ENCODE measurements around the gene DCTN4.

DCTN4 gene

DNA sequence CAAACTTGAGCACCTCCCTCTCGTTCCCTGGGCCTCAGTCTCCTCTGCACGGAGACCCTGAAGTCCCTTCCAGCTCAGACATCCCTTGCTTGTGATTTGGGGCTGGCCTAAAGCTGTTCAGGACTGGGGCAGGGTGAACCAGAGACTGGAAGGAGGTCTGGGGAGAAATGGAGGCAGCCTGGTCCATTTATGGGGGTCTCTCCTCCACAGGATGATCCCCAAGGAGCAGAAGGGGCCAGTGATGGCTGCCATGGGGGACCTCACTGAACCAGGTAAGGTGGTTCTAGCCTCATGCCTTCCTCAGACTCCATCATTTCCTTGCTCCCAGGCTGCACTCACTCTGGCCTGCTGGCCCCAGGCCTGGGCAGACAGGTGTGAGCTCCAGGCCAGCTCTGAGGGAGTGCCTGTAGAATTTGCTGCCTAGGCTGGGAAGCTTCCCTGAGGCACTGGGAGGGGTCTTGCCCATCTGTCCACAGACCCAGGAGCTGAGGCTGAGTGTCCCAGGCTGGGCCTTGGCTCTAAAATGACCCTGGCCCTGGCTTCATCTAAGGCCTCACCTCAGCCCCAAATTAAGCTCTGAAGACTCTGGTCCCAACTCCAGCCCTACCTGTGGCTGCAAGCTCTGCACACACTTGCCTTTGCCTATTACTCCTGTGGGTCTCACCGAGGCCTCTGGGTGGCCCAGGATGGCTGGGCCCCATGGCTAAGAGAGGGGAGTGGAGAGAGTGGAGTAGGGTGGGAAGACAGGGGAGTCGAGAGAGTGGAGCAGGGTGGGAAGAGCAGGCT is 95.9 kb downstream of the DCTN4 start:
- DNase-seq, result no peak

DNA sequence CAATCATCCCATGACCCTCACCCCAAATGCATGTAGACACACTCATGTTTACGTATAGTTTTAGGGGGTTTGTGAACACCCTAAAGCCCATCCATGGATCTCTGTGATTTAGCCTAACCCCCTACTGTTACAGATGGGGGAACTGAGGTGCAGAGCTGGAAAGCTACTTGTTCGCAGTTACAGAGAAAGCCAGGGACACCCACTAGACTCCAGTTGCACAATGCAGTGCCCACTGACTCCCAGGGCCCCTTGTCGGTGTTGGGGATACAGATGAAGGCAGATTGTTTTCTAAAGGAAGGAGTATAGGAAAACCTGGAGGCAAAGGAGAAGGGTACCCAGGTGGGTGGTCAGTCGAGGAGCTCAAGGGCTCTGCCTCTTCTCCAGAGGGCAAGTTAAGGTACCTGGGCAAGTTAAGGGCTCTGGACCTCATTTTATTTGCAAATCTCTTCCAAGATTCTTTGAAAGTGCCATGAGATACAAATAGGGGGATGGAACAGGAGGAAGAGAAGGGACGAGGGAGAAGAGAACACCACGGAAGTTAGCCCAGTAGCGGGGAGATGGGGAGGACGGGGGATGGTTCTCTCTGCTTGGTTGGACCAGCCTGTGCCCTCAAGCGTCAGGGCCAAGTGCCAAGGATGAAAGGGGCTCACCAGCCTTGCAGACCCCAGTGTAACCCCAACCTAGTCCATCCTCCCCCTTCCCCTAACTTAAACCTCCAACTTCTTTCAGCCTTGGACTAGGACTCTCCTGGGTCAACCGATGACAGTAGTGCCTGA is 96.8 kb downstream of the DCTN4 start:
- DNase-seq, result no peak

DNA sequence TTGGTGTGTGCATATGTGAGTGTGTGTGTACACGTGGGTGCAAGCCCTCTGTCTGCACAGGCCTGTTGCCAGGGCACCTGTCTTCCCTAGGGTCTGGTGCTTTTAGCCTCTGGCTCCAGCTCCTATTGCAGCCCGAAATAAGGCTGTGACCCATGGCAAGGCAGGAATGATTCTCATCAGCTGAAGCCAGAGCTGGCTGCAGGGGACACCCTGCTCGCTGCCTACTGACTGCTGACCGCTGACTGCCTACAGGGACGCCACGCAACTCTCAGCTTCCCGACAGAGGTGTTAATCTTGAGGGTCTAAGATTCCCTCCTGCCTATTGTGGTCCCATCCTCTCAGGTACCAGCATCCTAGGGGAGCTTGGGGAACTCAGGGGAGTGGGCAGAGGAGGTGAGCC is 97.7 kb downstream of the DCTN4 start, which contains the start of gene MYOZ3:
Gene MYOZ3, plus strand, starts transcription at position 166 of the 400 bp plus-strand sequence. CDS start 1,691 bp downstream, outside the sequence.
- DNase-seq, result no peak

DNA sequence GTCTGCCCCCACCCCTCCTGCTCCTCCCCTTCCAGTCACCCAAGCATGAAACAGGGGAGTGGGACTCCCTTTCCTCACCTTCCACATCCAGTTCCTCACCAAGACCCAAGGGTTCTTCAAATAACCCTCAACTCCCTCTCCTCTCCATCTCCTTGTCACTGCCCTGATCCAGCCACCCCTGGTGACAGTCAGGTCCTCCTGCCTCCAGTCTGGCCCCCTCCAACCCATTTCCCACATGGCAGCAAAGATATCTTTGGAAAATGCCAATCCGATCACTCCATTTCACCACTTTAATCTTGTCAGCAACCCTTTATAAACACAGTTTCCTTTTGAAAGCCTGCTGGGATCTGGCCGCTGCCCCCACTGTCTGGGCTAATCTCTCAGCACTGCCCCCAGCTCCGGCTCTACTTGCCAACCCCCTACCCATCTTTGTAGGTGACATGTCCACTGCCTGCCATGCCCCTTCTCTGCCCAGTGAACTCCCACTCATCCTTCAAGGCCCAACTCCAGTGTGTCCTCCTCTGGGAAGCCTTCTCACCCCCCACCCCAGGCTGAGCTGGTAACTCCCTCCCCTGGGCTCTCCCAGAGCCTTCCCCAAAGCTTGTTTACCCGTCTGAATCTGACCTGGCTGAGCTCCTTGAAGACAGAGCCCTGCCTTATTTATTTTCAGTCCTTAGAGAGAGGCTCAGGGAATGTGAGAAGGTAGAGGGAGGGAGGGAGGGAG is 98.5 kb downstream of the DCTN4 start:
- no peak for DNase-seq

DNA sequence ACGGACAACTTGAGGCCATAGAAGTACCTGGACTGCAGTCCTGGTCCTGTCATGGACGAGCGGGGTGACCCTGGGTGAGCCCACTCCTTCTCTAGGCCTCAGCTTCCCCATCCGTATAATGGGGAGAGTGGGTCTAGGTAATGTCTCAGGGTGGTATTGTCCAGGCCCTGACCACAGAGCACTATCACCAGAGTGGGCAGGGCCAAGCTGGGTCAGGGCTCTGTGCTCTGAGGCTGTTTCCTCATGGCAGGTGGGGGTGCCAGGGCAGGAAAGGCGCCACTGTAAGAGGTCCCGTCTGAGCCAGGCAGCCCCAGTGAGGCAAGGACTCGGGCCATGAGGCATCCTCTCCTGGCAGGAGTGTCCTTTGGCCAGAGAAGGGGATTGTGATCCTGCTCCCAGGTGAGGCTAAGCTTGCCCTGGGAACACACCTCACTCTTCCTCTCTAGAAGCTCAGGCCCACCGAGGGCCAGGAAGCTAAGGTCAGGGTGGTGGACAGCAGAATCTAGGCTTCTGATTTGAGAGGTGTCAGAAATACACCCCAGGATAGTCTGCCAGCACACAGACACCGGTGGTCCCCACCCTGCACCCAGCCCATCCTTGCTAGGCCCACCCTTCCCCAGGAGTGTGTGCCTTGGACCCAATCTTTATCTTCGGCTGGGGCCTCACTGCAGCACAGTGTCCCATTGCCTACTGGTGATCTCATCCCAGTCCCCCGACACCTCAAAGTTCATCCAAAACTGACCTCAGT is 99.3 kb downstream of the DCTN4 start:
- DNase-seq, result no peak

DNA sequence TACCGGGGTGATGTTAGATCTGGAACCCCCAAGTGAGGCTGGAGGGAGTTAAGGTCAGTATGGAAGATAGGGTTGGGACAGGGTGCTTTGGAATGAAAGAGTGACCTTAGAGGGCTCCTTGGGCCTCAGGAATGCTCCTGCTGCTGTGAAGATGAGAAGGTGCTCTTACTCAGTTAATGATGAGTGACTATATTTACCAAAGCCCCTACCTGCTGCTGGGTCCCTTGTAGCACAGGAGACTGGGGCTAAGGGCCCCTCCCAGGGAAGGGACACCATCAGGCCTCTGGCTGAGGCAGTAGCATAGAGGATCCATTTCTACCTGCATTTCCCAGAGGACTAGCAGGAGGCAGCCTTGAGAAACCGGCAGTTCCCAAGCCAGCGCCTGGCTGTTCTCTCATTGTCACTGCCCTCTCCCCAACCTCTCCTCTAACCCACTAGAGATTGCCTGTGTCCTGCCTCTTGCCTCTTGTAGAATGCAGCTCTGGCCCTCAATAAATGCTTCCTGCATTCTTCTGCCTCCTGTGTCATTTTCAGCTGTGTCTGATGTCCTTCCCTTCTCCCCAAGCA is 100.0 kb downstream of the DCTN4 start:
- no peak for DNase-seq

All from stimulated activated naive CD4-positive, alpha-beta T cell (primary cell).